SK-N-SH (cell line): ENCODE data around the gene ACOT12.

Experiments
- NRF1 ChIP-seq: IDR thresholded peaks from 2 replicates; pipeline ENCODE4 v1.6.1; 2012; ENCODE audit warnings: low read depth, mild to moderate bottlenecking, low read length
- TF ChIP-seq, protein P1 (sequence below): fragments of 200-600 bp; sonication (generic); IDR thresholded peaks from 2 replicates; pipeline ENCODE4 v1.6.1; 2017; ENCODE audit warnings: antibody characterized with exemption, mild to moderate bottlenecking, moderate library complexity
- TF ChIP-seq, protein P2 (sequence below): IDR thresholded peaks from 2 replicates; pipeline ENCODE4 v1.4.0; 2012; ENCODE audit warnings: low read depth, borderline replicate concordance

DNA sequence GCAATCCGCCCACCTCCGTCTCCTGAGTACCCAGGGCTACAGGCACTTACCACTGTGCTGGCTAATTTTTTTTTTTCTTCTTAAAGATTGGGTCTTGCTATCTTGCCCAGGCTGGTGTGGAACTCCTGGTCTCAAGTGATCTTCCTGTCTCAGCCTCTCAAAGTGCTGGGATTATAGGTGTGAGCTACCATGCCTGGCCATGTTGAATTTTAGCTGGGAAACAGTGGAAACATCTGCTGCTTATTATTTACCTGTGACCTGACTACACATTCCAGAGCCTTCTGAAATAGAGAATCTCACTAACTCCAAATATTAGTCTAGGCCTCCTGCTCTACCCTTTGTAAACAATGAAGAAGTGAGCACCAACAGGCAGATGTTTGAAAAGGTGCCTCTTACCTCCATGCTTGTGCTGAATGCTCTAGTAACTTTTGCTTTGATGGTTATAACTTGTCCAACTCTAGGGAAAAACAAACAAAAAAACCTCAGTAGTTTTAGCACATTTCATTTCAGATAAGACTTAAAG, 22.5 kb downstream of the ACOT12 start:
- TF ChIP-seq, protein P1, sequence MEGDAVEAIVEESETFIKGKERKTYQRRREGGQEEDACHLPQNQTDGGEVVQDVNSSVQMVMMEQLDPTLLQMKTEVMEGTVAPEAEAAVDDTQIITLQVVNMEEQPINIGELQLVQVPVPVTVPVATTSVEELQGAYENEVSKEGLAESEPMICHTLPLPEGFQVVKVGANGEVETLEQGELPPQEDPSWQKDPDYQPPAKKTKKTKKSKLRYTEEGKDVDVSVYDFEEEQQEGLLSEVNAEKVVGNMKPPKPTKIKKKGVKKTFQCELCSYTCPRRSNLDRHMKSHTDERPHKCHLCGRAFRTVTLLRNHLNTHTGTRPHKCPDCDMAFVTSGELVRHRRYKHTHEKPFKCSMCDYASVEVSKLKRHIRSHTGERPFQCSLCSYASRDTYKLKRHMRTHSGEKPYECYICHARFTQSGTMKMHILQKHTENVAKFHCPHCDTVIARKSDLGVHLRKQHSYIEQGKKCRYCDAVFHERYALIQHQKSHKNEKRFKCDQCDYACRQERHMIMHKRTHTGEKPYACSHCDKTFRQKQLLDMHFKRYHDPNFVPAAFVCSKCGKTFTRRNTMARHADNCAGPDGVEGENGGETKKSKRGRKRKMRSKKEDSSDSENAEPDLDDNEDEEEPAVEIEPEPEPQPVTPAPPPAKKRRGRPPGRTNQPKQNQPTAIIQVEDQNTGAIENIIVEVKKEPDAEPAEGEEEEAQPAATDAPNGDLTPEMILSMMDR, result no peak
- TF ChIP-seq, protein P2, sequence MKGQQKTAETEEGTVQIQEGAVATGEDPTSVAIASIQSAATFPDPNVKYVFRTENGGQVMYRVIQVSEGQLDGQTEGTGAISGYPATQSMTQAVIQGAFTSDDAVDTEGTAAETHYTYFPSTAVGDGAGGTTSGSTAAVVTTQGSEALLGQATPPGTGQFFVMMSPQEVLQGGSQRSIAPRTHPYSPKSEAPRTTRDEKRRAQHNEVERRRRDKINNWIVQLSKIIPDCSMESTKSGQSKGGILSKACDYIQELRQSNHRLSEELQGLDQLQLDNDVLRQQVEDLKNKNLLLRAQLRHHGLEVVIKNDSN, result no peak
- no peak for TF ChIP-seq NRF1
